EH (cell line): ENCODE results near the gene TANGO2.
A peak's percentile ranks its signal among the peaks of the same experiment; 100 is the strongest.

Source experiments
- DNase-seq: peaks from one replicate; pipeline ENCODE4 v3.0.0-alpha.2; 2015; ENCODE audit warnings: low read depth

Gene TANGO2

GRCh38 chr22:20013382-20013871, 7.5 kb upstream of the TANGO2 start:
- DNase-seq: peak; percentile 60

- no peak for DNase-seq
These were observed 6.3 kb upstream of the TANGO2 start for GRCh38 chr22:20014526-20015186.

- DNase-seq: no peak
These were observed 5.7 kb upstream of the TANGO2 start for GRCh38 chr22:20015187-20015625.

GRCh38 chr22:20015971-20016733, 4.8 kb upstream of the TANGO2 start:
- DNase-seq: peak; percentile 10

- peak; percentile 81 for DNase-seq
These were observed 3.9 kb upstream of the TANGO2 start, which contains the start of gene ARVCF for GRCh38 chr22:20016734-20017621. Gene ARVCF (minus strand): TSS chr22:20016823. CDS start chr22:19990794, 26,029 bp downstream.

- DNase-seq: no peak
These were observed 3.3 kb upstream of the TANGO2 start for GRCh38 chr22:20017622-20017958.

- DNase-seq: no peak
These were observed 2.9 kb upstream of the TANGO2 start for GRCh38 chr22:20018001-20018400.

GRCh38 chr22:20019661-20020532, 1.0 kb upstream of the TANGO2 start:
- no peak for DNase-seq

- DNase-seq: peak; percentile 67
These were observed 579 bp downstream of the TANGO2 start for GRCh38 chr22:20021196-20022181.

GRCh38 chr22:20022231-20022977, 1.5 kb downstream of the TANGO2 start:
- DNase-seq: no peak

GRCh38 chr22:20022978-20023613, 2.2 kb downstream of the TANGO2 start:
- DNase-seq: no peak

GRCh38 chr22:20024225-20024624, 3.3 kb downstream of the TANGO2 start:
- DNase-seq: no peak

GRCh38 chr22:20024650-20025397, 3.9 kb downstream of the TANGO2 start:
- DNase-seq: no peak

- no peak for DNase-seq
These were observed 4.7 kb downstream of the TANGO2 start for GRCh38 chr22:20025401-20026203.

GRCh38 chr22:20026204-20026908, 5.4 kb downstream of the TANGO2 start:
- no peak for DNase-seq

GRCh38 chr22:20026996-20027601, 6.2 kb downstream of the TANGO2 start:
- DNase-seq: no peak
